Ascending aorta (tissue), 2 donors: ENCODE measurements around the gene COL26A1. TPM values are rescaled to one million over a fixed set of nuclear protein-coding genes. Genes with fewer than 3 reads are reported as not detected.
"Not testable (repeated sequence)": the region's sequence is repeated elsewhere in the genome, so short reads cannot be mapped to it uniquely, and the experiment has no call there.

Experiments used
- DNase-seq, 2 donors: peaks; one replicate each; pipeline ENCODE4 v3.0.0-alpha.2; 2019; ENCODE audit warnings: low spot score in 2 of 2
- H3K27ac ChIP-seq, 2 donors: fragments of 200-600 bp; sonication (generic); one replicate each; pipeline ENCODE4 v1.5.1; 2016 to 2017; ENCODE audit warnings: mild to moderate bottlenecking in 1 of 2
- H3K27me3 ChIP-seq: fragments of 200-600 bp; sonication (generic); one replicate; pipeline ENCODE4 v1.5.1; 2017
- H3K36me3 ChIP-seq, 2 donors: fragments of 200-600 bp; sonication (generic); one replicate each; pipeline ENCODE4 v1.5.1; 2016
- H3K4me1 ChIP-seq, 2 donors: fragments of 200-600 bp; sonication (generic); one replicate each; pipeline ENCODE4 v1.5.1; 2016 to 2017; ENCODE audit warnings: mild to moderate bottlenecking in 1 of 2
- H3K4me3 ChIP-seq, 2 donors: fragments of 200-600 bp; sonication (generic); one replicate each; pipeline ENCODE4 v1.5.1; 2016 to 2017; ENCODE audit warnings: mild to moderate bottlenecking in 1 of 2
- H3K9me3 ChIP-seq, 2 donors: fragments of 200-600 bp; sonication (generic); one replicate each; pipeline ENCODE4 v1.5.1; 2016
- CTCF ChIP-seq, 3 experiments: fragments of 200-600 bp in 2 of 3; fragments of 450-650 bp in 1 of 3; sonication (generic) in 2 of 3; IDR thresholded peaks; one replicate each; pipeline ENCODE4 v1.5.1; 2016 to 2019; ENCODE audit warnings: antibody characterized with exemption in 3 of 3, mild to moderate bottlenecking in 1 of 3, moderate library complexity in 1 of 3
- intact Hi-C: fragments of 100-400 bp; cut with DNase I; formaldehyde crosslinking; loops from one replicate; pipeline ENCODE4 v1.15.1; 2023
- total RNA-seq: library from RNA; depleted of rRNA; stranded (reverse); fragments of >200 nt; gene quantifications from one replicate; pipeline ENCODE4 v1.1.0, GENCODE V29; 2016

COL26A1 gene
- total RNA-seq, 1 donor from 2014 or later = not detected

GRCh38 chr7:101479217-101479616, 116.5 kb downstream of the COL26A1 start:
- DNase-seq = no peak
- H3K9me3 ChIP-seq = no peaks in the 10 kb centered on the region
- H3K27ac ChIP-seq = no peak overlapping the region
- intact Hi-C loops = no loop called here
- H3K36me3 ChIP-seq = no peaks in the 10 kb centered on the region
- H3K27me3 ChIP-seq = no peaks in the 10 kb centered on the region
- no peaks in the 10 kb centered on the region for H3K4me1 ChIP-seq
- no peak overlapping the region for H3K4me3 ChIP-seq
- no peak for TF ChIP-seq CTCF (IDR thresholded peaks at IDR 0.05)

GRCh38 chr7:101486056-101486432, 123.4 kb downstream of the COL26A1 start:
- H3K4me3 ChIP-seq, intact Hi-C loops, DNase-seq, H3K36me3 ChIP-seq, H3K4me1 ChIP-seq, H3K9me3 ChIP-seq, H3K27ac ChIP-seq, H3K27me3 ChIP-seq: not testable (repeated sequence)

- intact Hi-C loops = no loop called here
- Histone ChIP-seq H3K27me3 (no peaks in the 10 kb centered on the region), H3K4me1 (no peaks in the 10 kb centered on the region), H3K4me3 (no peak overlapping the region), H3K9me3 (no peaks in the 10 kb centered on the region), H3K27ac (no peak overlapping the region), H3K36me3 (no peaks in the 10 kb centered on the region)
- no peak for TF ChIP-seq CTCF (IDR thresholded peaks at IDR 0.05)
- DNase-seq = no peak
Measured at GRCh38 chr7:101486433-101487104, 123.9 kb downstream of the COL26A1 start.

GRCh38 chr7:101487105-101487458, 124.4 kb downstream of the COL26A1 start:
- Histone ChIP-seq H3K27ac (no peak overlapping the region), H3K9me3 (no peaks in the 10 kb centered on the region), H3K36me3 (no peaks in the 10 kb centered on the region), H3K27me3 (no peaks in the 10 kb centered on the region), H3K4me3 (no peak overlapping the region), H3K4me1 (no peaks in the 10 kb centered on the region)
- no peak for DNase-seq
- intact Hi-C loops = no loop called here
- no peak for TF ChIP-seq CTCF (IDR thresholded peaks at IDR 0.05)

- H3K9me3 ChIP-seq = no peaks in the 10 kb centered on the region
- intact Hi-C loops = no loop called here
- no peaks in the 10 kb centered on the region for H3K36me3 ChIP-seq
- DNase-seq = no peak
- no peak for TF ChIP-seq CTCF (IDR thresholded peaks at IDR 0.05)
- H3K27ac ChIP-seq = no peak overlapping the region
- H3K4me1 ChIP-seq = no peaks in the 10 kb centered on the region
- H3K27me3 ChIP-seq = no peaks in the 10 kb centered on the region
- H3K4me3 ChIP-seq = no peak overlapping the region
Measured at GRCh38 chr7:101487753-101488152, 125.1 kb downstream of the COL26A1 start.

- Histone ChIP-seq H3K27me3 (no peaks in the 10 kb centered on the region), H3K4me3 (no peak overlapping the region), H3K9me3 (no peaks in the 10 kb centered on the region), H3K36me3 (no peaks in the 10 kb centered on the region), H3K4me1 (no peaks in the 10 kb centered on the region), H3K27ac (no peak overlapping the region)
- no peak for DNase-seq
- intact Hi-C loops = no loop called here
- no peak for TF ChIP-seq CTCF (IDR thresholded peaks at IDR 0.05)
Measured at GRCh38 chr7:101488826-101489572, 126.3 kb downstream of the COL26A1 start.

GRCh38 chr7:101490439-101490838, 127.8 kb downstream of the COL26A1 start:
- H3K27ac ChIP-seq, DNase-seq, H3K4me1 ChIP-seq, H3K27me3 ChIP-seq, H3K9me3 ChIP-seq, intact Hi-C loops, H3K36me3 ChIP-seq, H3K4me3 ChIP-seq: not testable (repeated sequence)

- H3K36me3 ChIP-seq, H3K4me3 ChIP-seq, intact Hi-C loops, DNase-seq, H3K4me1 ChIP-seq, H3K9me3 ChIP-seq, H3K27ac ChIP-seq, H3K27me3 ChIP-seq: not testable (repeated sequence)
Measured at GRCh38 chr7:101491442-101491841, 128.8 kb downstream of the COL26A1 start.
